Liver (tissue), 9 donors: Measurements from ENCODE around the gene UBE2E2. TPM values are rescaled to one million over a fixed set of nuclear protein-coding genes. Genes with fewer than 3 reads are reported as not detected.

Source experiments
- DNase-seq: peaks from one replicate; pipeline ENCODE4 v3.0.0-alpha.2; 2017; ENCODE audit warnings: low spot score
- H3K27ac ChIP-seq, 2 donors: one replicate each; pipeline ENCODE4 v1.7.0; 2013; ENCODE audit warnings: inconsistent platforms in 2 of 2, low read length in 2 of 2, control low read depth in 1 of 2, low read depth in 1 of 2, mild to moderate bottlenecking in 1 of 2
- H3K27me3 ChIP-seq, 4 donors: one replicate each; pipeline versions ENCODE4 v1.6.1 to v1.7.0; 2013; ENCODE audit warnings: low read length in 3 of 4, inconsistent platforms in 1 of 4, mild to moderate bottlenecking in 1 of 4, moderate library complexity in 1 of 4; ENCODE audit not compliant: control insufficient read depth in 4 of 4, insufficient read depth in 4 of 4
- H3K36me3 ChIP-seq, 4 donors: one replicate each; pipeline versions ENCODE4 v1.6.1 to v1.7.0; 2013; ENCODE audit warnings: low read length in 3 of 4, mild to moderate bottlenecking in 3 of 4, low read depth in 1 of 4, moderate library complexity in 1 of 4; ENCODE audit not compliant: control insufficient read depth in 4 of 4, insufficient read depth in 3 of 4
- H3K4me1 ChIP-seq, 4 donors: one replicate each; pipeline versions ENCODE4 v1.6.1 to v1.7.0; 2013; ENCODE audit warnings: low read length in 3 of 4, mild to moderate bottlenecking in 3 of 4, moderate library complexity in 1 of 4; ENCODE audit not compliant: control insufficient read depth in 4 of 4, insufficient read depth in 4 of 4
- H3K4me3 ChIP-seq, 3 donors: one replicate each; pipeline versions ENCODE4 v1.6.1 to v1.7.0; 2013; ENCODE audit warnings: low read length in 3 of 3, control low read depth in 1 of 3, low read depth in 1 of 3, mild to moderate bottlenecking in 1 of 3
- H3K9ac ChIP-seq, 2 donors: one replicate each; pipeline ENCODE4 v1.7.0; 2013; ENCODE audit warnings: low read length in 2 of 2, mild to moderate bottlenecking in 2 of 2, moderate library complexity in 2 of 2, control low read depth in 1 of 2, low read depth in 1 of 2
- H3K9me3 ChIP-seq, 4 donors: one replicate each; pipeline versions ENCODE4 v1.6.1 to v1.7.0; 2013; ENCODE audit warnings: low read length in 3 of 4; ENCODE audit not compliant: control insufficient read depth in 4 of 4
- ATF3 ChIP-seq: IDR thresholded peaks from 2 replicates; pipeline ENCODE4 v1.6.1; 2016; ENCODE audit warnings: antibody characterized with exemption
- EGR1 ChIP-seq, 2 donors: IDR thresholded peaks; 2 replicates each; pipeline ENCODE4 v1.6.1; 2016 to 2018; ENCODE audit warnings: antibody characterized with exemption in 2 of 2, low read depth in 2 of 2
- FOXA1 ChIP-seq: IDR thresholded peaks from 2 replicates; pipeline ENCODE4 v1.6.1; 2016; ENCODE audit warnings: antibody characterized with exemption
- FOXA2 ChIP-seq: IDR thresholded peaks from 2 replicates; pipeline ENCODE4 v1.6.1; 2016; ENCODE audit warnings: antibody characterized with exemption
- GABPA ChIP-seq, 2 donors: IDR thresholded peaks in 1 of 2; conservative IDR thresholded peaks in 1 of 2; 2 replicates each; pipeline ENCODE4 v1.6.1; 2016; ENCODE audit warnings: antibody characterized with exemption in 2 of 2, mild to moderate bottlenecking in 1 of 2, moderate library complexity in 1 of 2
- HNF4A ChIP-seq, 2 donors: conservative IDR thresholded peaks; 2 replicates each; pipeline ENCODE4 v1.6.1; 2016; ENCODE audit warnings: antibody characterized with exemption in 2 of 2, mild to moderate bottlenecking in 2 of 2
- JUND ChIP-seq, 2 donors: IDR thresholded peaks; 2 replicates each; pipeline ENCODE4 v1.6.1; 2016; ENCODE audit warnings: antibody characterized with exemption in 2 of 2
- NR2F2 ChIP-seq: IDR thresholded peaks from 2 replicates; pipeline ENCODE4 v1.6.1; 2016; ENCODE audit warnings: antibody characterized with exemption
- RXRA ChIP-seq, 2 donors: IDR thresholded peaks; 2 replicates each; pipeline ENCODE4 v1.6.1; 2017 to 2018; ENCODE audit warnings: antibody characterized with exemption in 2 of 2, mild to moderate bottlenecking in 1 of 2
- SP1 ChIP-seq: IDR thresholded peaks from 2 replicates; pipeline ENCODE4 v1.6.1; 2018; ENCODE audit warnings: antibody characterized with exemption, mild to moderate bottlenecking
- TAF1 ChIP-seq: conservative IDR thresholded peaks from 2 replicates; pipeline ENCODE4 v1.6.1; 2016; ENCODE audit warnings: antibody characterized with exemption, mild to moderate bottlenecking
- YY1 ChIP-seq: IDR thresholded peaks from 2 replicates; pipeline ENCODE4 v1.6.1; 2016; ENCODE audit warnings: antibody characterized with exemption, mild to moderate bottlenecking
- WGBS: extraction: QIAGEN DNeasy Blood & Tissue Kit; methylation state at CpG from one replicate; pipeline ENCODE4 v1.1.7; 2013; 5-methylcytosine and 5-hydroxymethylcytosine counted together
- polyA plus RNA-seq, 2 donors: library from polyadenylated mRNA; stranded (reverse) in 1 of 2; unstranded in 1 of 2; fragments of 200-250 nt in 1 of 2; fragments of >200 nt in 1 of 2; fragmentation: Nextera tagmentation in 1 of 2; extraction: Ambion mirVana in 1 of 2; gene quantifications; one replicate each; pipeline versions ENCODE4 v1.2.1 to v1.2.3, GENCODE V29; 2013 to 2015
- total RNA-seq, 2 donors: library from RNA; depleted of rRNA; stranded (reverse); fragments of >200 nt; gene quantifications; one replicate each; pipeline ENCODE4 v1.2.3, GENCODE V29; 2014
- TF ChIP-seq, protein P1 (sequence below): IDR thresholded peaks from 2 replicates; pipeline ENCODE4 v1.6.1; 2016; ENCODE audit warnings: antibody characterized with exemption
- TF ChIP-seq, protein P2 (sequence below): IDR thresholded peaks from 2 replicates; pipeline ENCODE4 v1.6.1; 2016; ENCODE audit warnings: antibody characterized with exemption, mild to moderate bottlenecking
- TF ChIP-seq, protein P3 (sequence below): IDR thresholded peaks from 2 replicates; pipeline ENCODE4 v1.6.1; 2016; ENCODE audit warnings: antibody characterized with exemption
- TF ChIP-seq, protein P4 (sequence below): fragments of 150-350 bp; IDR thresholded peaks from 2 replicates; pipeline ENCODE4 v1.5.1; 2017; ENCODE audit warnings: improper control_type of control experiment, low read depth, low read length; ENCODE audit not compliant: missing input control
- donor health status: healthy.
- donor health status: healthy.
- donor health status: healthy.
- donor health status: healthy.
- donor health status: healthy.

The UBE2E2 gene
- total and polyA plus RNA-seq, 4 donors: 9.0 to 27.8 (median 16.8) TPM

- H3K4me1 ChIP-seq: peaks cover 0 to 2% (median under 1%) of the 10 kb centered on the region in 4 donors
- TF ChIP-seq HNF4A (conservative IDR thresholded peaks at IDR 0.05) (peak; percentile 31 to 54), NR2F2 (no peak)
- no peak for DNase-seq
Observed at GRCh38 chr3:23492057-23492456, 288.9 kb downstream of the UBE2E2 start.

GRCh38 chr3:23493889-23494288, 290.8 kb downstream of the UBE2E2 start:
- Histone ChIP-seq H3K9me3 (no peaks in the 10 kb centered on the region), H3K36me3 (no peaks in the 10 kb centered on the region), H3K4me1 (peaks cover 0 to 2% (median under 1%) of the 10 kb centered on the region in 4 donors), H3K27ac (no peak overlapping the region), H3K27me3 (no peaks in the 10 kb centered on the region), H3K4me3 (no peak overlapping the region), H3K9ac (no peak overlapping the region)
- TF ChIP-seq NR2F2 (no peak), EGR1 (IDR thresholded peaks at IDR 0.05; ENCODE audit: low read depth in 2 of 2) (no peak), JUND (IDR thresholded peaks at IDR 0.05) (no peak), FOXA1 (no peak), RXRA (IDR thresholded peaks at IDR 0.05) (no peak), HNF4A (conservative IDR thresholded peaks at IDR 0.05) (no peak), SP1 (no peak), FOXA2 (no peak)
- TF ChIP-seq, protein P1, sequence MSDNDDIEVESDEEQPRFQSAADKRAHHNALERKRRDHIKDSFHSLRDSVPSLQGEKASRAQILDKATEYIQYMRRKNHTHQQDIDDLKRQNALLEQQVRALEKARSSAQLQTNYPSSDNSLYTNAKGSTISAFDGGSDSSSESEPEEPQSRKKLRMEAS: no peak
- TF ChIP-seq, protein P2, sequence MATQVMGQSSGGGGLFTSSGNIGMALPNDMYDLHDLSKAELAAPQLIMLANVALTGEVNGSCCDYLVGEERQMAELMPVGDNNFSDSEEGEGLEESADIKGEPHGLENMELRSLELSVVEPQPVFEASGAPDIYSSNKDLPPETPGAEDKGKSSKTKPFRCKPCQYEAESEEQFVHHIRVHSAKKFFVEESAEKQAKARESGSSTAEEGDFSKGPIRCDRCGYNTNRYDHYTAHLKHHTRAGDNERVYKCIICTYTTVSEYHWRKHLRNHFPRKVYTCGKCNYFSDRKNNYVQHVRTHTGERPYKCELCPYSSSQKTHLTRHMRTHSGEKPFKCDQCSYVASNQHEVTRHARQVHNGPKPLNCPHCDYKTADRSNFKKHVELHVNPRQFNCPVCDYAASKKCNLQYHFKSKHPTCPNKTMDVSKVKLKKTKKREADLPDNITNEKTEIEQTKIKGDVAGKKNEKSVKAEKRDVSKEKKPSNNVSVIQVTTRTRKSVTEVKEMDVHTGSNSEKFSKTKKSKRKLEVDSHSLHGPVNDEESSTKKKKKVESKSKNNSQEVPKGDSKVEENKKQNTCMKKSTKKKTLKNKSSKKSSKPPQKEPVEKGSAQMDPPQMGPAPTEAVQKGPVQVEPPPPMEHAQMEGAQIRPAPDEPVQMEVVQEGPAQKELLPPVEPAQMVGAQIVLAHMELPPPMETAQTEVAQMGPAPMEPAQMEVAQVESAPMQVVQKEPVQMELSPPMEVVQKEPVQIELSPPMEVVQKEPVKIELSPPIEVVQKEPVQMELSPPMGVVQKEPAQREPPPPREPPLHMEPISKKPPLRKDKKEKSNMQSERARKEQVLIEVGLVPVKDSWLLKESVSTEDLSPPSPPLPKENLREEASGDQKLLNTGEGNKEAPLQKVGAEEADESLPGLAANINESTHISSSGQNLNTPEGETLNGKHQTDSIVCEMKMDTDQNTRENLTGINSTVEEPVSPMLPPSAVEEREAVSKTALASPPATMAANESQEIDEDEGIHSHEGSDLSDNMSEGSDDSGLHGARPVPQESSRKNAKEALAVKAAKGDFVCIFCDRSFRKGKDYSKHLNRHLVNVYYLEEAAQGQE: no peak
- TF ChIP-seq, protein P3, sequence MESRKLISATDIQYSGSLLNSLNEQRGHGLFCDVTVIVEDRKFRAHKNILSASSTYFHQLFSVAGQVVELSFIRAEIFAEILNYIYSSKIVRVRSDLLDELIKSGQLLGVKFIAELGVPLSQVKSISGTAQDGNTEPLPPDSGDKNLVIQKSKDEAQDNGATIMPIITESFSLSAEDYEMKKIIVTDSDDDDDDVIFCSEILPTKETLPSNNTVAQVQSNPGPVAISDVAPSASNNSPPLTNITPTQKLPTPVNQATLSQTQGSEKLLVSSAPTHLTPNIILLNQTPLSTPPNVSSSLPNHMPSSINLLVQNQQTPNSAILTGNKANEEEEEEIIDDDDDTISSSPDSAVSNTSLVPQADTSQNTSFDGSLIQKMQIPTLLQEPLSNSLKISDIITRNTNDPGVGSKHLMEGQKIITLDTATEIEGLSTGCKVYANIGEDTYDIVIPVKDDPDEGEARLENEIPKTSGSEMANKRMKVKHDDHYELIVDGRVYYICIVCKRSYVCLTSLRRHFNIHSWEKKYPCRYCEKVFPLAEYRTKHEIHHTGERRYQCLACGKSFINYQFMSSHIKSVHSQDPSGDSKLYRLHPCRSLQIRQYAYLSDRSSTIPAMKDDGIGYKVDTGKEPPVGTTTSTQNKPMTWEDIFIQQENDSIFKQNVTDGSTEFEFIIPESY: no peak
- no peak for DNase-seq

More at GRCh38 chr3:23492057-23492456, 288.9 kb downstream of the UBE2E2 start:
- Histone ChIP-seq H3K27ac (no peak overlapping the region), H3K36me3 (no peaks in the 10 kb centered on the region), H3K4me3 (no peak overlapping the region), H3K27me3 (no peaks in the 10 kb centered on the region), H3K9me3 (no peaks in the 10 kb centered on the region), H3K9ac (no peak overlapping the region)

DNA sequence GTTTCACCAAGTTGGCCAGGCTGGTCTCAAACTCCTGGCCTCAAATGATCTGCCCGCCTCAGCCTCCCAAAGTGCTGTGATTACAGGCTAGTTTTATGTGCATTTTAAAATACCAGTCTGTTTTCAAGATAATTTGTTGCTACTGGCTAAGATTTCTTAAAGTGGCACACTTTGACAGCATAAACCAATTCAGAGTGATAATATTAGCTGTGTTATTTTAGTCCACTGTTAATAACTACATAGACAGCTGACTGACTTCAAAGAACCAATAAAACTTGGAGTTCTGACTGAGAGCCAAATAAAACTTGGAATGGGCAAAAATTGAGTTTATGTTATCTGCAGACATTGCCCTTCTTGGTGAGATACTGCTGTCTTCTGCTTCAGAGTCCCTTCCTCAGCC, 291.8 kb downstream of the UBE2E2 start:
- H3K27me3 ChIP-seq: no peaks in the 10 kb centered on the region
- H3K36me3 ChIP-seq: no peaks in the 10 kb centered on the region
- 94% methylated on average over 1 of the region's 1 CpG for WGBS
- no peak overlapping the region for H3K27ac ChIP-seq
- H3K9ac ChIP-seq: no peak overlapping the region
- H3K4me3 ChIP-seq: no peak overlapping the region
- H3K9me3 ChIP-seq: no peaks in the 10 kb centered on the region
- DNase-seq: no peak
- H3K4me1 ChIP-seq: peaks cover 0 to 2% (median under 1%) of the 10 kb centered on the region in 4 donors
- TF ChIP-seq EGR1 (IDR thresholded peaks at IDR 0.05; ENCODE audit: low read depth in 2 of 2): no peak
- no peak for TF ChIP-seq ATF3
- no peak for TF ChIP-seq RXRA (IDR thresholded peaks at IDR 0.05)
- no peak for TF ChIP-seq FOXA2
- TF ChIP-seq JUND (IDR thresholded peaks at IDR 0.05): no peak
- no peak for TF ChIP-seq HNF4A (conservative IDR thresholded peaks at IDR 0.05)
- no peak for TF ChIP-seq YY1
- TF ChIP-seq FOXA1: no peak
- no peak for TF ChIP-seq GABPA (IDR thresholded peaks at IDR 0.05 in 1 of 2, conservative IDR thresholded peaks at IDR 0.05 in 1 of 2)
- no peak for TF ChIP-seq TAF1
- TF ChIP-seq, protein P4, sequence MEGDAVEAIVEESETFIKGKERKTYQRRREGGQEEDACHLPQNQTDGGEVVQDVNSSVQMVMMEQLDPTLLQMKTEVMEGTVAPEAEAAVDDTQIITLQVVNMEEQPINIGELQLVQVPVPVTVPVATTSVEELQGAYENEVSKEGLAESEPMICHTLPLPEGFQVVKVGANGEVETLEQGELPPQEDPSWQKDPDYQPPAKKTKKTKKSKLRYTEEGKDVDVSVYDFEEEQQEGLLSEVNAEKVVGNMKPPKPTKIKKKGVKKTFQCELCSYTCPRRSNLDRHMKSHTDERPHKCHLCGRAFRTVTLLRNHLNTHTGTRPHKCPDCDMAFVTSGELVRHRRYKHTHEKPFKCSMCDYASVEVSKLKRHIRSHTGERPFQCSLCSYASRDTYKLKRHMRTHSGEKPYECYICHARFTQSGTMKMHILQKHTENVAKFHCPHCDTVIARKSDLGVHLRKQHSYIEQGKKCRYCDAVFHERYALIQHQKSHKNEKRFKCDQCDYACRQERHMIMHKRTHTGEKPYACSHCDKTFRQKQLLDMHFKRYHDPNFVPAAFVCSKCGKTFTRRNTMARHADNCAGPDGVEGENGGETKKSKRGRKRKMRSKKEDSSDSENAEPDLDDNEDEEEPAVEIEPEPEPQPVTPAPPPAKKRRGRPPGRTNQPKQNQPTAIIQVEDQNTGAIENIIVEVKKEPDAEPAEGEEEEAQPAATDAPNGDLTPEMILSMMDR: no peak
- TF ChIP-seq SP1: no peak
- TF ChIP-seq, protein P2: no peak
